C4-2B (cell line): ENCODE data around the gene JAKMIP3.

Experiments
- ZFX ChIP-seq: fragments of 450-650 bp; IDR thresholded peaks from 2 replicates; pipeline ENCODE4 v1.6.1; 2017
- TF ChIP-seq, protein P1 (sequence below): fragments of 450-650 bp; conservative IDR thresholded peaks from 2 replicates; pipeline ENCODE4 v1.5.1; 2017; ENCODE audit warnings: mild to moderate bottlenecking

DNA sequence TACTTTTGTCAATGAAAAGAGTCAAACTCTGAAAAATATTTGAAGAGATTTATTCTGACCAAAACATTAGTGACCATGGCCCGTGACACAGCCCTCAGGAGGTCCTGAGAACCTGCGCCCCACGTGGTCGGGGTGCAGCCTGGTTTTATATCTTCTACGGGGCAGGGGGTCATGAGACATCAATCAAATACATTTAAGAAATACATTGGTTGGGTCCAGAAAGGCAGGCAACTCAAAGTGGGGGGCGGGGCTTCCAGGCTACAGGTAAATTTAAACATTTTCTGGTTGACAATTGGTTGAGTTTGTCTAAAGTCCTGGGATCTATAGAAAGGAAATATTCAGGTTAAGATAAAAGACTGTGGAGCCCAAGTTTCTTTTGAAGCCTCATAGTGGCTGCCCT is 49.2 kb upstream of the JAKMIP3 start:
- TF ChIP-seq, protein P1, sequence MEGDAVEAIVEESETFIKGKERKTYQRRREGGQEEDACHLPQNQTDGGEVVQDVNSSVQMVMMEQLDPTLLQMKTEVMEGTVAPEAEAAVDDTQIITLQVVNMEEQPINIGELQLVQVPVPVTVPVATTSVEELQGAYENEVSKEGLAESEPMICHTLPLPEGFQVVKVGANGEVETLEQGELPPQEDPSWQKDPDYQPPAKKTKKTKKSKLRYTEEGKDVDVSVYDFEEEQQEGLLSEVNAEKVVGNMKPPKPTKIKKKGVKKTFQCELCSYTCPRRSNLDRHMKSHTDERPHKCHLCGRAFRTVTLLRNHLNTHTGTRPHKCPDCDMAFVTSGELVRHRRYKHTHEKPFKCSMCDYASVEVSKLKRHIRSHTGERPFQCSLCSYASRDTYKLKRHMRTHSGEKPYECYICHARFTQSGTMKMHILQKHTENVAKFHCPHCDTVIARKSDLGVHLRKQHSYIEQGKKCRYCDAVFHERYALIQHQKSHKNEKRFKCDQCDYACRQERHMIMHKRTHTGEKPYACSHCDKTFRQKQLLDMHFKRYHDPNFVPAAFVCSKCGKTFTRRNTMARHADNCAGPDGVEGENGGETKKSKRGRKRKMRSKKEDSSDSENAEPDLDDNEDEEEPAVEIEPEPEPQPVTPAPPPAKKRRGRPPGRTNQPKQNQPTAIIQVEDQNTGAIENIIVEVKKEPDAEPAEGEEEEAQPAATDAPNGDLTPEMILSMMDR, result no peak
- no peak for TF ChIP-seq ZFX
